Mesendoderm (in vitro differentiated cells): Measurements from ENCODE around the gene FAM131B.

Experiments
- DNase-seq: peaks from one replicate; pipeline ENCODE4 v3.0.0; 2013
- H2AK5ac ChIP-seq: 2 replicates; pipeline ENCODE4 v1.6.1; 2013; ENCODE audit warnings: low read length, inconsistent platforms
- H2BK120ac ChIP-seq: 2 replicates; pipeline ENCODE4 v1.6.1; 2013; ENCODE audit warnings: low read depth, mild to moderate bottlenecking, low read length, moderate library complexity, mixed read lengths
- H2BK15ac ChIP-seq: replicated peaks from 2 replicates; pipeline ENCODE4 v1.6.1; 2013; ENCODE audit warnings: low read depth, mild to moderate bottlenecking, moderate library complexity
- H2BK5ac ChIP-seq: 2 replicates; pipeline ENCODE4 v1.6.1; 2013; ENCODE audit warnings: low read length, inconsistent platforms
- H3K18ac ChIP-seq: 2 replicates; pipeline ENCODE4 v1.6.1; 2013; ENCODE audit warnings: mild to moderate bottlenecking, low read length, mixed read lengths
- H3K23ac ChIP-seq: one replicate; pipeline ENCODE4 v1.6.1; 2013; ENCODE audit warnings: low read length
- H3K27ac ChIP-seq: 2 replicates; pipeline ENCODE4 v1.5.1; 2013; ENCODE audit warnings: low read depth, mild to moderate bottlenecking, inconsistent platforms, low read length, moderate library complexity
- H3K27me3 ChIP-seq: 2 replicates; pipeline ENCODE4 v1.6.1; 2013; ENCODE audit warnings: low read length, control low read depth, mild to moderate bottlenecking, inconsistent platforms; ENCODE audit not compliant: insufficient read depth, poor library complexity
- H3K36me3 ChIP-seq: 2 replicates; pipeline ENCODE4 v1.6.1; 2013; ENCODE audit warnings: low read length, inconsistent platforms; ENCODE audit not compliant: control insufficient read depth, insufficient read depth
- H3K4ac ChIP-seq: one replicate; pipeline ENCODE4 v1.6.1; 2013; ENCODE audit warnings: low read depth, mild to moderate bottlenecking, low read length, moderate library complexity
- H3K4me1 ChIP-seq: 2 replicates; pipeline ENCODE4 v1.6.1; 2013; ENCODE audit warnings: low read depth, low read length, inconsistent platforms; ENCODE audit not compliant: control insufficient read depth
- H3K4me2 ChIP-seq: 2 replicates; pipeline ENCODE4 v1.6.1; 2013; ENCODE audit warnings: low read length
- H3K4me3 ChIP-seq: 2 replicates; pipeline ENCODE4 v1.5.1; 2013; ENCODE audit warnings: mild to moderate bottlenecking, low read length
- H3K56ac ChIP-seq: one replicate; pipeline ENCODE4 v1.6.1; 2013; ENCODE audit warnings: low read length
- H3K79me1 ChIP-seq: 2 replicates; pipeline ENCODE4 v1.6.1; 2013; ENCODE audit warnings: low read length, inconsistent platforms
- H3K79me2 ChIP-seq: 2 replicates; pipeline ENCODE4 v1.6.1; 2013; ENCODE audit warnings: mild to moderate bottlenecking, low read length; ENCODE audit not compliant: control insufficient read depth, insufficient read depth
- H3K9ac ChIP-seq: 2 replicates; pipeline ENCODE4 v1.6.1; 2013; ENCODE audit warnings: low read length, inconsistent platforms
- H4K5ac ChIP-seq: one replicate; pipeline ENCODE4 v1.6.1; 2013; ENCODE audit warnings: low read length
- H4K8ac ChIP-seq: one replicate; pipeline ENCODE4 v1.6.1; 2013; ENCODE audit warnings: low read depth, mild to moderate bottlenecking, control low read depth, low read length, moderate library complexity
- WGBS: extraction: QIAGEN DNeasy Blood & Tissue Kit; methylation state at CpG from one replicate; pipeline ENCODE4 v1.1.7; 2013; ENCODE audit warnings: low lambda C conversion rate, missing lambda C conversion rate; ENCODE audit not compliant: insufficient coverage; ENCODE audit errors: extremely low coverage; 5-methylcytosine and 5-hydroxymethylcytosine counted together

The FAM131B gene

GRCh38 chr7:143384661-143385631 lies 22.4 kb upstream of the FAM131B start:
- peak overlapping the region; percentile 38 for H3K9ac ChIP-seq
- peak overlapping the region; percentile 45 for H2BK5ac ChIP-seq
- no peak overlapping the region for H3K4me2 ChIP-seq
- H3K27me3 ChIP-seq: no peaks in the 10 kb centered on the region
- peaks cover 17% of the 10 kb centered on the region for H3K4me1 ChIP-seq
- no peak overlapping the region for H3K27ac ChIP-seq
- 100% methylated on average over 2 of the region's 14 CpGs for WGBS
- peak overlapping the region; percentile 46 for H3K56ac ChIP-seq
- H3K79me1 ChIP-seq: peaks cover 31% of the 10 kb centered on the region
- no peak overlapping the region for H2BK120ac ChIP-seq
- H4K5ac ChIP-seq: no peak overlapping the region
- H3K4ac ChIP-seq: no peak overlapping the region
- no peak overlapping the region for H2AK5ac ChIP-seq
- H3K4me3 ChIP-seq: no peak overlapping the region
- no peak overlapping the region for H3K18ac ChIP-seq
- H2BK15ac ChIP-seq: no peak overlapping the region
- no peak for DNase-seq
- H3K79me2 ChIP-seq: peaks cover 58% of the 10 kb centered on the region
- no peak overlapping the region for H4K8ac ChIP-seq
- H3K36me3 ChIP-seq: peaks cover 21% of the 10 kb centered on the region
- H3K23ac ChIP-seq: peak overlapping the region; percentile 74

- H3K27ac ChIP-seq: no peak overlapping the region
- peaks cover 22% of the 10 kb centered on the region for H3K4me1 ChIP-seq
- peaks cover 66% of the 10 kb centered on the region for H3K79me2 ChIP-seq
- peak overlapping the region; percentile 17 for H3K56ac ChIP-seq
- H3K23ac ChIP-seq: no peak overlapping the region
- peak overlapping the region; percentile 34 for H3K9ac ChIP-seq
- H3K18ac ChIP-seq: no peak overlapping the region
- no peak overlapping the region for H2BK5ac ChIP-seq
- peaks cover 15% of the 10 kb centered on the region for H3K36me3 ChIP-seq
- no peak overlapping the region for H3K4ac ChIP-seq
- H3K4me3 ChIP-seq: no peak overlapping the region
- DNase-seq: no peak
- no peak overlapping the region for H4K5ac ChIP-seq
- H3K79me1 ChIP-seq: peaks cover 36% of the 10 kb centered on the region
- H2BK120ac ChIP-seq: no peak overlapping the region
- H2BK15ac ChIP-seq: no peak overlapping the region
- peak overlapping the region; percentile 14 for H3K4me2 ChIP-seq
- H3K27me3 ChIP-seq: no peaks in the 10 kb centered on the region
- H2AK5ac ChIP-seq: no peak overlapping the region
- no CpG with 5 or more reads among the region's 5 CpGs for WGBS
- H4K8ac ChIP-seq: no peak overlapping the region
Observed at GRCh38 chr7:143384148-143384547, 21.6 kb upstream of the FAM131B start.

GRCh38 chr7:143383642-143383957 lies 21.1 kb upstream of the FAM131B start:
- Histone ChIP-seq H3K27me3 (no peaks in the 10 kb centered on the region), H3K23ac (peak overlapping the region; percentile 48), H3K4me2 (peak overlapping the region; percentile 14), H2BK120ac (no peak overlapping the region), H2BK15ac (no peak overlapping the region), H2AK5ac (no peak overlapping the region), H2BK5ac (no peak overlapping the region), H3K79me1 (peaks cover 37% of the 10 kb centered on the region), H3K27ac (no peak overlapping the region), H3K4me3 (no peak overlapping the region), H3K36me3 (peaks cover 10% of the 10 kb centered on the region), H3K4me1 (peaks cover 22% of the 10 kb centered on the region), H4K5ac (no peak overlapping the region), H4K8ac (no peak overlapping the region), H3K4ac (no peak overlapping the region), H3K56ac (peak overlapping the region; percentile 69), H3K79me2 (peaks cover 67% of the 10 kb centered on the region), H3K18ac (no peak overlapping the region), H3K9ac (peak overlapping the region; percentile 54)
- DNase-seq: no peak
- no CpG with 5 or more reads among the region's 1 CpG for WGBS

- no peak overlapping the region for H2AK5ac ChIP-seq
- peaks cover 22% of the 10 kb centered on the region for H3K4me1 ChIP-seq
- H4K8ac ChIP-seq: no peak overlapping the region
- no peak overlapping the region for H2BK15ac ChIP-seq
- H4K5ac ChIP-seq: no peak overlapping the region
- no CpG with 5 or more reads among the region's 15 CpGs for WGBS
- H3K23ac ChIP-seq: no peak overlapping the region
- peaks cover 37% of the 10 kb centered on the region for H3K79me1 ChIP-seq
- H3K9ac ChIP-seq: peak overlapping the region; percentile 94
- peak overlapping the region; percentile 84 for H3K4me2 ChIP-seq
- no peak overlapping the region for H2BK5ac ChIP-seq
- no peak overlapping the region for H3K18ac ChIP-seq
- H3K27ac ChIP-seq: no peak overlapping the region
- H3K4me3 ChIP-seq: no peak overlapping the region
- no peak overlapping the region for H3K4ac ChIP-seq
- H3K36me3 ChIP-seq: peaks cover 10% of the 10 kb centered on the region
- no peak overlapping the region for H2BK120ac ChIP-seq
- H3K56ac ChIP-seq: peak overlapping the region; percentile 86
- DNase-seq: no peak
- peaks cover 67% of the 10 kb centered on the region for H3K79me2 ChIP-seq
- no peaks in the 10 kb centered on the region for H3K27me3 ChIP-seq
Observed at GRCh38 chr7:143382791-143383641, 20.5 kb upstream of the FAM131B start.

- no CpG with 5 or more reads among the region's 21 CpGs for WGBS
- Histone ChIP-seq H2BK5ac (peak overlapping the region; percentile 50), H3K4me3 (peak overlapping the region; percentile 81), H3K4me1 (peaks cover 22% of the 10 kb centered on the region), H3K9ac (peak overlapping the region; percentile 94), H4K5ac (no peak overlapping the region), H2BK15ac (no peak overlapping the region), H4K8ac (no peak overlapping the region), H3K4ac (peak overlapping the region; percentile 61), H3K56ac (peak overlapping the region; percentile 86), H3K23ac (peak overlapping the region; percentile 1), H3K18ac (peak overlapping the region; percentile 99), H3K4me2 (peak overlapping the region; percentile 84), H3K36me3 (peaks cover 6% of the 10 kb centered on the region), H2BK120ac (no peak overlapping the region), H3K27ac (peak overlapping the region; percentile 71), H3K79me2 (peaks cover 64% of the 10 kb centered on the region), H3K79me1 (peaks cover 33% of the 10 kb centered on the region), H3K27me3 (no peaks in the 10 kb centered on the region), H2AK5ac (no peak overlapping the region)
- no peak for DNase-seq
Observed at GRCh38 chr7:143382126-143382790, 19.7 kb upstream of the FAM131B start.
